ENCODE measurements around the gene CCDC74A. TPM values are rescaled to one million over a fixed set of nuclear protein-coding genes. Genes with fewer than 3 reads are reported as not detected.
"Not testable (repeated sequence)": the region's sequence is repeated elsewhere in the genome, so short reads cannot be mapped to it uniquely, and the experiment has no call there.

Gene CCDC74A
- total RNA-seq, 1 experiment from 2014 or later = 29.9 TPM

GRCh38 chr2:131519466-131519865 is 8.2 kb upstream of the CCDC74A start:
- H3K27ac ChIP-seq (ENCODE audit: low read length) = no peak overlapping the region
- in situ Hi-C loops (cut with HindIII; ENCODE audit: low pct_unique_long_range_greater_than_20kb, low sequenced_read_pairs) (no loop called here), intact Hi-C loops (cut with micrococcal nuclease; ENCODE audit: unreplicated experiment) (no loop called here)
- ATAC-seq = no peak
- no peaks in the 10 kb centered on the region; the same call in 1 of the 2 replicates for H3K4me1 ChIP-seq (ENCODE audit: control insufficient read depth, insufficient read depth, low read length)
- no peaks in the 10 kb centered on the region for H3K27me3 ChIP-seq (ENCODE audit: control insufficient read depth, insufficient read depth, low read length)
- H3K9me3 ChIP-seq (ENCODE audit: control insufficient read depth, insufficient read depth, low read depth, low read length) = no peaks in the 10 kb centered on the region
- ChIA-PET CTCF (no interaction called here), POLR2A (no interaction called here)
- BruUV-seq (replicated peaks) = no TSS peak
- no peaks in the 10 kb centered on the region for H3K36me3 ChIP-seq (ENCODE audit: control insufficient read depth, insufficient read depth, low read length)
- TF ChIP-seq TCF7L2 (IDR thresholded peaks at IDR 0.05; ENCODE audit: low read depth, low read length) (no peak), POLR2AphosphoS5 (IDR thresholded peaks at IDR 0.05; ENCODE audit: low read depth, low read length) (no peak), CTCF (IDR thresholded peaks at IDR 0.05) (no peak), SIN3A (IDR thresholded peaks at IDR 0.05; ENCODE audit: borderline replicate concordance, insufficient read depth, low read depth, low read length) (no peak), REST (IDR thresholded peaks at IDR 0.05; ENCODE audit: insufficient read depth in 1 of 2, low read depth in 2 of 2, low read length in 1 of 2) (no peak)
- no peak overlapping the region for H3K4me3 ChIP-seq (ENCODE audit: low read depth in 2 of 2, low read length in 2 of 2)
- no peak for DNase-seq (ENCODE audit: low read depth, low spot score)

- DNase-seq (ENCODE audit: low read depth, low spot score); POLR2A ChIA-PET; ATAC-seq; H3K36me3 ChIP-seq (ENCODE audit: control insufficient read depth, insufficient read depth, low read length); intact Hi-C loops (cut with micrococcal nuclease; ENCODE audit: unreplicated experiment); H3K27ac ChIP-seq (ENCODE audit: low read length); CTCF ChIA-PET; BruUV-seq (replicated peaks); H3K4me1 ChIP-seq (ENCODE audit: control insufficient read depth, insufficient read depth, low read length); H3K27me3 ChIP-seq (ENCODE audit: control insufficient read depth, insufficient read depth, low read length); H3K9me3 ChIP-seq (ENCODE audit: control insufficient read depth, insufficient read depth, low read depth, low read length); H3K4me3 ChIP-seq (ENCODE audit: low read depth in 2 of 2, low read length in 2 of 2); in situ Hi-C loops (cut with HindIII; ENCODE audit: low pct_unique_long_range_greater_than_20kb, low sequenced_read_pairs): not testable (repeated sequence)
Measured at GRCh38 chr2:131519871-131520470, 7.7 kb upstream of the CCDC74A start.

- H3K4me3 ChIP-seq (ENCODE audit: low read depth in 2 of 2, low read length in 2 of 2) = no peak overlapping the region
- no TSS peak for BruUV-seq (replicated peaks)
- no peaks in the 10 kb centered on the region; the same call in 1 of the 2 replicates for H3K4me1 ChIP-seq (ENCODE audit: control insufficient read depth, insufficient read depth, low read length)
- intact Hi-C loops (cut with micrococcal nuclease; ENCODE audit: unreplicated experiment) (no loop called here), in situ Hi-C loops (cut with HindIII; ENCODE audit: low pct_unique_long_range_greater_than_20kb, low sequenced_read_pairs) (no loop called here)
- POLR2A ChIA-PET = no interaction called here
- TF ChIP-seq REST (IDR thresholded peaks at IDR 0.05; ENCODE audit: insufficient read depth in 1 of 2, low read depth in 2 of 2, low read length in 1 of 2) = no peak
- TF ChIP-seq SIN3A (IDR thresholded peaks at IDR 0.05; ENCODE audit: borderline replicate concordance, insufficient read depth, low read depth, low read length) = no peak
- TF ChIP-seq CTCF (IDR thresholded peaks at IDR 0.05) = no peak
- TF ChIP-seq TCF7L2 (IDR thresholded peaks at IDR 0.05; ENCODE audit: low read depth, low read length) = no peak
- DNase-seq (ENCODE audit: low read depth, low spot score) (no peak), ATAC-seq (no peak)
- no peak overlapping the region for H3K27ac ChIP-seq (ENCODE audit: low read length)
- H3K36me3 ChIP-seq (ENCODE audit: control insufficient read depth, insufficient read depth, low read length) = no peaks in the 10 kb centered on the region
- CTCF ChIA-PET = no interaction called here
- no peaks in the 10 kb centered on the region for H3K27me3 ChIP-seq (ENCODE audit: control insufficient read depth, insufficient read depth, low read length)
- H3K9me3 ChIP-seq (ENCODE audit: control insufficient read depth, insufficient read depth, low read depth, low read length) = no peaks in the 10 kb centered on the region
Measured at GRCh38 chr2:131520526-131520925, 7.2 kb upstream of the CCDC74A start.

DNA sequence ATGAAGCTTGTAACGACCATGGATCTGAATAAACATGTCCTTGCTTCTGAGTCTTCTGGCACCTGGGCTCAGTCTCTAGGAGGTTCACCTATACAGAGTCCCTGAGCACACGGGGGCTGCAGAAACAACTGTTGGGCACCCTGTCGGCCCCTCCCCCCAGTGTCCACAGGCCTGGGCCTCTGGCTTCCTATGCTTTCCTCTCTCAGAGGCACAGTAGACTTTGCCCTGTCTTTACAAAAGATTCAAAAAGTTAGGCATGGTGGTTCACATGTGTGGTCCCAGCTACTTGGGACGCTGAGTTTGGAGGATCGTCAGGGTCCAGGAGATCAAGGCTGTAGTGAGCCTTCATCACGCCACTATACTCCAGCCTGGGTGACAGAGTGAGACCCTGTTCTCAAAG is 6.2 kb upstream of the CCDC74A start:
- BruUV-seq (replicated peaks); H3K27ac ChIP-seq (ENCODE audit: low read length); DNase-seq (ENCODE audit: low read depth, low spot score); H3K27me3 ChIP-seq (ENCODE audit: control insufficient read depth, insufficient read depth, low read length); ATAC-seq; CTCF ChIA-PET; H3K4me1 ChIP-seq (ENCODE audit: control insufficient read depth, insufficient read depth, low read length); in situ Hi-C loops (cut with HindIII; ENCODE audit: low pct_unique_long_range_greater_than_20kb, low sequenced_read_pairs); intact Hi-C loops (cut with micrococcal nuclease; ENCODE audit: unreplicated experiment); POLR2A ChIA-PET; H3K4me3 ChIP-seq (ENCODE audit: low read depth in 2 of 2, low read length in 2 of 2); H3K9me3 ChIP-seq (ENCODE audit: control insufficient read depth, insufficient read depth, low read depth, low read length); H3K36me3 ChIP-seq (ENCODE audit: control insufficient read depth, insufficient read depth, low read length): not testable (repeated sequence)
